HepG2 (cell line): ENCODE measurements around the gene P2RX7. TPM values are rescaled to one million over a fixed set of nuclear protein-coding genes. Genes with fewer than 3 reads are reported as not detected.
A peak's percentile ranks its signal among the peaks of the same experiment; 100 is the strongest.

ENCODE experiments used
- CBX1 ChIP-seq: IDR thresholded peaks from one replicate; pipeline ENCODE4 v1.6.1; 2016; ENCODE audit warnings: antibody characterized with exemption, low read depth
- DPF2 ChIP-seq: sonication (generic); formaldehyde crosslinking; IDR thresholded peaks from 2 replicates; pipeline ENCODE4 v1.4.0; 2020; ENCODE audit warnings: mild to moderate bottlenecking, low read depth, missing genetic modification reagents, borderline replicate concordance
- HES4 ChIP-seq: sonication (generic); formaldehyde crosslinking; IDR thresholded peaks from 2 replicates; pipeline ENCODE4 v1.9.0; 2021; ENCODE audit warnings: mild to moderate bottlenecking, missing genetic modification reagents, borderline replicate concordance
- JARID2 ChIP-seq: sonication (generic); formaldehyde crosslinking; IDR thresholded peaks from 2 replicates; pipeline ENCODE4 v1.8.1; 2023; ENCODE audit warnings: missing genetic modification reagents, inconsistent platforms; ENCODE audit not compliant: insufficient replicate concordance
- KLF15 ChIP-seq: sonication (generic); formaldehyde crosslinking; IDR thresholded peaks from 2 replicates; pipeline ENCODE4 v1.8.1; 2023; ENCODE audit warnings: borderline replicate concordance, mild to moderate bottlenecking, inconsistent platforms, missing genetic modification reagents, mixed read lengths
- LCORL ChIP-seq, 2 experiments: fragments of 450-650 bp in 1 of 2; sonication (generic) in 1 of 2; formaldehyde crosslinking in 1 of 2; IDR thresholded peaks; 2 replicates each; pipeline versions ENCODE4 v1.5.0 to v1.6.1; 2017 to 2020; ENCODE audit warnings: antibody characterized with exemption in 1 of 2, missing genetic modification reagents in 1 of 2
- MAF1 ChIP-seq: sonication (generic); formaldehyde crosslinking; IDR thresholded peaks from 2 replicates; pipeline ENCODE4 v1.5.0; 2020; ENCODE audit warnings: missing genetic modification reagents, borderline replicate concordance
- MBNL3 ChIP-seq: fragments of 250-450 bp; sonication (Bioruptor Pico); conservative IDR thresholded peaks from 2 replicates; pipeline ENCODE4 v1.8.0; 2022; ENCODE audit warnings: mild to moderate bottlenecking, inconsistent platforms
- MEF2D ChIP-seq: sonication (generic); formaldehyde crosslinking; IDR thresholded peaks from 2 replicates; pipeline ENCODE4 v1.5.1; 2020; ENCODE audit warnings: mild to moderate bottlenecking, missing genetic modification reagents
- MLLT10 ChIP-seq: sonication (generic); formaldehyde crosslinking; IDR thresholded peaks from 2 replicates; pipeline ENCODE4 v1.4.0; 2020; ENCODE audit warnings: missing genetic modification reagents
- MLXIP ChIP-seq: sonication (generic); formaldehyde crosslinking; IDR thresholded peaks from 2 replicates; pipeline ENCODE4 v1.9.0; 2021; ENCODE audit warnings: missing genetic modification reagents, borderline replicate concordance
- MTF2 ChIP-seq: sonication (generic); formaldehyde crosslinking; IDR thresholded peaks from 2 replicates; pipeline ENCODE4 v1.5.0; 2020; ENCODE audit warnings: missing genetic modification reagents, borderline replicate concordance
- NFE2L2 ChIP-seq: fragments of 150-350 bp; IDR thresholded peaks from 2 replicates; pipeline ENCODE4 v1.6.1; 2014; ENCODE audit warnings: low read length
- SP5 ChIP-seq: IDR thresholded peaks from 2 replicates; pipeline ENCODE4 v1.6.1; 2016; ENCODE audit warnings: low read depth, borderline replicate concordance
- SRSF1 ChIP-seq: fragments of 200-400 bp; formaldehyde crosslinking; optimal IDR thresholded peaks from 2 replicates; pipeline ENCODE3; 2017; ENCODE audit warnings: mild to moderate bottlenecking, low read depth, low read length, moderate library complexity
- SSRP1 ChIP-seq: IDR thresholded peaks from 2 replicates; pipeline ENCODE4 v1.6.1; 2016; ENCODE audit warnings: control low read depth
- STAT5B ChIP-seq: sonication (generic); formaldehyde crosslinking; IDR thresholded peaks from 2 replicates; pipeline ENCODE4 v1.4.0; 2020; ENCODE audit warnings: missing genetic modification reagents
- ZBTB7B ChIP-seq: sonication (generic); formaldehyde crosslinking; IDR thresholded peaks from 2 replicates; pipeline ENCODE4 v1.4.0; 2020; ENCODE audit warnings: missing genetic modification reagents
- ZFYVE20 ChIP-seq: sonication (generic); formaldehyde crosslinking; IDR thresholded peaks from 2 replicates; pipeline ENCODE4 v1.8.0; 2023; ENCODE audit warnings: low read depth, mild to moderate bottlenecking, moderate library complexity, missing genetic modification reagents, borderline replicate concordance
- ZMYM3 ChIP-seq: sonication (generic); formaldehyde crosslinking; IDR thresholded peaks from 2 replicates; pipeline ENCODE4 v1.5.1; 2020; ENCODE audit warnings: mild to moderate bottlenecking, missing genetic modification reagents
- ZNF24 ChIP-seq: fragments of 450-650 bp; IDR thresholded peaks from 2 replicates; pipeline ENCODE4 v1.6.1; 2017; ENCODE audit warnings: antibody characterized with exemption, mild to moderate bottlenecking
- ZNF263 ChIP-seq: sonication (generic); formaldehyde crosslinking; IDR thresholded peaks from 2 replicates; pipeline ENCODE4 v1.4.0; 2020; ENCODE audit warnings: missing genetic modification reagents
- ZNF598 ChIP-seq: sonication (generic); formaldehyde crosslinking; IDR thresholded peaks from 2 replicates; pipeline ENCODE4 v1.5.1; 2020; ENCODE audit warnings: mild to moderate bottlenecking, missing genetic modification reagents, borderline replicate concordance
- ZNF660 ChIP-seq: sonication (generic); formaldehyde crosslinking; IDR thresholded peaks from 2 replicates; pipeline ENCODE4 v1.5.1; 2020; ENCODE audit warnings: mild to moderate bottlenecking, low read depth, missing genetic modification reagents, borderline replicate concordance
- ZNF724P ChIP-seq: sonication (generic); formaldehyde crosslinking; IDR thresholded peaks from 2 replicates; pipeline ENCODE4 v1.8.0; 2022; ENCODE audit warnings: missing genetic modification reagents, borderline replicate concordance
- polyA plus RNA-seq, 8 experiments: library from polyadenylated mRNA; depleted of rRNA in 3 of 8; stranded (reverse) in 7 of 8; unstranded in 1 of 8; fragments of >200 nt; fragmentation: Illumina TruSeq in 4 of 8; extraction: Trizol in 4 of 8; gene quantifications; 2 replicates each; pipeline versions ENCODE4 v1.2.1 to v1.2.3, GENCODE V29; 2011 to 2016; ENCODE audit warnings: low read depth in 4 of 8, missing spikeins in 1 of 8, mixed read lengths in 1 of 8; ENCODE audit not compliant: insufficient read depth in 1 of 8
- total RNA-seq, 5 experiments: library from RNA; depleted of rRNA; stranded (reverse); fragments of >200 nt; fragmentation: Illumina TruSeq; extraction: Trizol; gene quantifications; 2 replicates each; pipeline ENCODE4 v1.2.3, GENCODE V29; 2016; ENCODE audit warnings: low read depth in 1 of 5
- TF ChIP-seq, protein P1 (sequence below): sonication (generic); formaldehyde crosslinking; IDR thresholded peaks from 2 replicates; pipeline ENCODE4 v1.5.1; 2020; ENCODE audit warnings: missing genetic modification reagents, mild to moderate bottlenecking, borderline replicate concordance

P2RX7 gene
- total and polyA plus RNA-seq, 2 of the 13 experiments (the other 11 are each of a cell fraction or from before 2014, with no cell fraction given): 0.13 to 0.73 TPM

DNA sequence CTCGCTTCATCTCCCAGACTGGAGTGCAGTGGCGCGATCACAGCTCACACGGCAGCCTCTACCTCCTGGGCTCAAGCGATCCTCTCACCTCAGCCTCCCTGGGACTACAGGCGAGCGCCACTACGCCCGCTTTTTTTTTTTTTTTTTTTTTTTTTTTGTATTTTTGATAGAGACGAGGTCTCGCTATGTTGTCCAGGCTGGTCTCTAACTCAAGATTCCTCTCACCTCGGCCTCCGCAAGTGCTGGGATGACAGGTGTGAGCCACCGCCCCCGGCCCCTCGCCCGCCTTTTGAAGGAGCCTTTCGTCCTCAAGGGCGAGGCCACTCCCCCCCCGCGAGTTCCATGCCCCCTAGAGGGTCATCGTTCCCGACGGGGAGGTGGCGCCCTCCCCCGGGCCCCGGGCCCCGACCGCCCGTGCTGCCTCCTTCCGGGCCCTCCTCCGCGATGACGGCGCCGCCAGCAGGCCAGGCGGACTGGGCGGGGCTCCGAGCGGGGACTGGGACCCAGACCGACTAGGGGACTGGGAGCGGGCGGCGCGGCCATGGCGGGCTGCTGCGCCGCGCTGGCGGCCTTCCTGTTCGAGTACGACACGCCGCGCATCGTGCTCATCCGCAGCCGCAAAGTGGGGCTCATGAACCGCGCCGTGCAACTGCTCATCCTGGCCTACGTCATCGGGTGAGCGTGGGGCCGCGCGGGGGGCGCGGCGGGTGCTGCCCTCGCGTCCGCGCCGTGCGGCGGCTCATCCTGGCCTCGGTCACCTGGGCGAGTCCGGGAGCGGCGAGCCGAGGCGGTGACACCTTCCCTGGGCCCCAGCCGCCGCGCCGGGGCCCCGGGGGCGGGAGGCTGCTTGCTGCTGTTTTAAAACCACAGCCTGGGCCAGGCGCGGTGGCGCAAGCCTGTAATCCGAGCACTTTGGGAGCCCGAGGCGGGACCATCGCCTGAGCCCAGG is 77.2 kb downstream of the P2RX7 start, which contains the start of gene P2RX4 (continued):
- TF ChIP-seq, protein P1, sequence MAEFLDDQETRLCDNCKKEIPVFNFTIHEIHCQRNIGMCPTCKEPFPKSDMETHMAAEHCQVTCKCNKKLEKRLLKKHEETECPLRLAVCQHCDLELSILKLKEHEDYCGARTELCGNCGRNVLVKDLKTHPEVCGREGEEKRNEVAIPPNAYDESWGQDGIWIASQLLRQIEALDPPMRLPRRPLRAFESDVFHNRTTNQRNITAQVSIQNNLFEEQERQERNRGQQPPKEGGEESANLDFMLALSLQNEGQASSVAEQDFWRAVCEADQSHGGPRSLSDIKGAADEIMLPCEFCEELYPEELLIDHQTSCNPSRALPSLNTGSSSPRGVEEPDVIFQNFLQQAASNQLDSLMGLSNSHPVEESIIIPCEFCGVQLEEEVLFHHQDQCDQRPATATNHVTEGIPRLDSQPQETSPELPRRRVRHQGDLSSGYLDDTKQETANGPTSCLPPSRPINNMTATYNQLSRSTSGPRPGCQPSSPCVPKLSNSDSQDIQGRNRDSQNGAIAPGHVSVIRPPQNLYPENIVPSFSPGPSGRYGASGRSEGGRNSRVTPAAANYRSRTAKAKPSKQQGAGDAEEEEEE (CRISPR knock-in tag): no peak
- peak; percentile 89 for TF ChIP-seq ZNF724P
- no peak for TF ChIP-seq SRSF1
- TF ChIP-seq DPF2 (CRISPR knock-in tag): no peak
- TF ChIP-seq STAT5B: no peak
- TF ChIP-seq ZNF24: no peak
- TF ChIP-seq MBNL3: no peak
- TF ChIP-seq MTF2 (CRISPR knock-in tag): no peak
- peak; percentile 33; the same call in 1 of the 2 replicates for TF ChIP-seq MAF1
- TF ChIP-seq ZNF660 (CRISPR knock-in tag): no peak
- no peak for TF ChIP-seq ZNF598 (CRISPR knock-in tag)
- no peak for TF ChIP-seq NFE2L2
- peak; percentile 64; the same call in 1 of the 2 replicates for TF ChIP-seq SP5 (CRISPR knock-in tag)
- TF ChIP-seq LCORL (IDR thresholded peaks at IDR 0.05): no peak
- TF ChIP-seq LCORL (CRISPR knock-in tag; IDR thresholded peaks at IDR 0.05): peak; percentile 36; the same call in 1 of the 2 replicates
- 0 out of 2 replicates have a peak, but pooled peaks have one; percentile 33 for TF ChIP-seq ZBTB7B (CRISPR knock-in tag)
- TF ChIP-seq ZFYVE20 (CRISPR knock-in tag): 0 out of 2 replicates have a peak, but pooled peaks have one; percentile 64
- TF ChIP-seq MEF2D (CRISPR knock-in tag): no peak
- no peak for TF ChIP-seq SSRP1 (CRISPR knock-in tag)
- no peak for TF ChIP-seq MLLT10 (CRISPR knock-in tag)
- no peak for TF ChIP-seq MLXIP (CRISPR knock-in tag)
- no peak; the same call in 1 of the 2 replicates for TF ChIP-seq KLF15 (CRISPR knock-in tag)
- TF ChIP-seq HES4: no peak; the same call in 1 of the 2 replicates
- peak; percentile 37; the same call in 1 of the 2 replicates for TF ChIP-seq ZNF263 (CRISPR knock-in tag)
- TF ChIP-seq ZMYM3 (CRISPR knock-in tag): no peak
- no peak for TF ChIP-seq CBX1
- no peak for TF ChIP-seq JARID2 (CRISPR knock-in tag)
